GM11168 (cell line): ENCODE data around the gene DACH1.

ENCODE experiments used
- in situ Hi-C: fragments of 300-500 bp; cut with MboI; formaldehyde crosslinking; loops from one replicate; pipeline ENCODE4 v1.12.0; 2022; ENCODE audit warnings: low sequenced_read_pairs; ENCODE audit not compliant: unreplicated experiment

The DACH1 gene

GRCh38 chr13:71831716-71832115 is 35.3 kb downstream of the DACH1 start:
- in situ Hi-C loops, result no loop called here

DNA sequence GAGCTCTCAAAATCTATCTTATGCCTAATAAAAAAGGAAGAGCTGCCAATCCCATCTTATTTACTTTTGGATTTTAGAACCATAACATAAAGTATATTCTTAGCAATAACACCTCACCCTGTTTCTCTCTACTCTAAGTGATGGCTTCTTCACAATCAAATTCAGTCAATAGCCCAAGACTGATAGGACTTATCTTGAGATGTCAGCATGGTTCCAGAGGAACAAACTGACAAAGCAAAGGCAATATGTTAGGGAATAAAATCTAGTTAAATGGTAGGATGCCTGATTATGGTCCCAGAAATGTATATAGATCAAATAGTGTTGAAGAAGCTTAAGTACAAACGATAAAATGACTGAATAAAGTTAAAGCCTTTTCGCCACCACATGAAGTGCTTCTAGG is 36.3 kb downstream of the DACH1 start:
- in situ Hi-C loops, result no loop called here

DNA sequence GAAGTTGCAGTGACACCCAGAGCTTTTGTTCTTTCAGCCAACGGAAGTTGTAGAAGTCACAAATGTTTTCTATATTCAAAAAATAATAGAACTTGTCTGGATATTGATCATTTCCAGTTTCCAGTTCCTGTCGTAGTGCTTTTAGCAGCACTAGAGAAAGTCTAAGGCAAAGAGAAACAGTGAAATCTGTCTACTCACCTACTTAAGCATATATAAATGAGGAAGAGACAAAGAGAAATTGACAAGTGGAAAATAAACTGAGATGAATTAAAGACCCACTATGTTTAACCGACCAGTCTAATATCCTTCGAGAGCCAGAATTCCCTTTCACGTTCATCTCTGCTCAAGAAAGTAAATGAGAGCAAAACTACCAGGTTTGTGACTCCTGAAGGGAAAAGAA is 36.7 kb downstream of the DACH1 start:
- in situ Hi-C loops, result no loop called here

DNA sequence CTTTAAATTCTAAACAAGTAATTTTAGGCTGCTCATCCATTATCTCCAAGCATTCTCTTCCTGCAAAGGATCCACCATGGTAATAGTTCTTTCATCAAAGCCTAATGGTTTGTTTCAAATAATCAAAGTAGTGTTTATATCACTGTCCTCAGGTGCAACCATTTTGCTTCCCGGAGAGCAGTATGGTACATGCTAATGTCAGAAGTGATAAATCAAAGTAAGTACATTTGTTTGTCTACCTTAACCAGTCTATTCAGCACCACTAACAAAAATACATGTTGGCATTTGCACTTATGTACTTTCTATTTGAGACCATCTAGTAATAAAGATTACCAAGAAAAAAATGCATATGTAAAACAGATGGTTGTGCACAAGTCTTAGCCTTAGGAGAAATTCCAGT is 37.5 kb downstream of the DACH1 start:
- in situ Hi-C loops, result no loop called here

DNA sequence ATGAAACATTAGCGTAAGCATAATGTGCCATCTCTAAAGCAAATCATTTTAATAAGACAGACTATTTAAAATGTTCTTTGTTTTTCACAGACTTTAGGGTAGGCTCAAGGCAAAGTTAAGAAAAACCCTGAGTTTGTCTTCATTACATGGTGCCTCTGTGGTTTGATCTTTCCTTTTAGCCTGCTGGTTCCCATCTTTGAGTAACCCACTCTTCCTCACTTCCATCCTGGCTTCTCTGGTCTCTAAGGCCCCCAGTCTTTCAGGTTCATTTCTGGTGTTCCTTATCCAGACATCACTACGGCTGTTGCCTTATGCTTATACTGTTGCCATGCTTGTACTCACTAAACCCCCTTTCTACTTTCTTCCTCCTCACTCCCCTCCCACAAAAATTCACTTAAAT is 38.4 kb downstream of the DACH1 start:
- in situ Hi-C loops, result no loop called here

DNA sequence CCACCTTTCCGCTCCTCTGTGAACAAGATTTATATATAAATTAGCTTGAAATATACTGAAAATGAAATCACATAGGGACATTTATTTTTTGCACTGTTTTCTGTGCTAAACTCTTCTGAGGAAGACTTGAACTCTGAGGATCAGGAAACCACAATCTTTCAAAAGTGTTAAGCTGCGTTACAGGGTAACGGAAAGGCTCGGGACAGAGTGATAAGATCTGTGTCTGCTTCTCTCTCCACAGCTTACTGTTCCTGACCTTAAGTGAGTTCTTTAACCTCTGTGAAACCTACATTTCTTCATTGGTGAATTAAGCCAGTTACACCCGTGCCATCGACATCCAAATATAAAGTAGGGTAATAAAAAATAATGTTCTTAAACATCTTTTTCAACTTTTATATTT is 38.9 kb downstream of the DACH1 start:
- in situ Hi-C loops, result no loop called here

DNA sequence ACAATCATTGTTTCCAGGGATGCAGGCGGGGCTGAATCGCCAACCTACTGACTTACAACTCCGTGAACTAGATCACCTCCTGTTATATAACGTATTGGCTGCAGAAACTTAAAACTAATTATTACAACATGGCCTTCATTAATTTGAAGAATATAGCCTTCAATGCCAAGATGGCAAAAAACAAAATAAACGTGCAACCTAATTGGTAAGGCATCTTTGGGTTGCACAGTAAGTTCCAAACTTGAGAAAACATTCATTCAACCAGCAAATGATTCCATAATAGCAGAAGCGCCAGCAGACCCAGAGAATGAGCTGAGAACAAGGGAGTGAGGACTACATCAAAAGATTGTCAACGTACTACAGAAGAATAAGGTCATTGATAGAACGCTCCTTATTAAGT is 39.8 kb downstream of the DACH1 start:
- in situ Hi-C loops, result no loop called here

DNA sequence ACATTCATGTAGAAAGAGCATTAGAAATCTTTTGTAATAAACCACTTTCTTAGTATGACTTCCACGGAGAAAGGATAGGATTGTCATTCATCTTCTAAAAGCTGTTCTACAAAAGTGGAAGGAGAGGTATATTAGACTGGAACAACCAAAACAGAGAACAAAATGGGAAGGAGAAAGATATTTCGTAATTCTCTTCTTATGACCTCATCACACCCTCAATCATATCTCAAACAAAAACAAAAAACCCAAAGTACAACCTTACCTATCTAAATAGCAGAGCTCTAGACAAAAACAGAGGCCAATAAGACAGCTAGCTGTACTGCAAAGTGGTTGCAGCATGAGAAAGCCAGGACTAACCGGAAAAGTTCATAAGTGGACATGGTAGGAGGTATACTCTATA is 46.3 kb downstream of the DACH1 start:
- in situ Hi-C loops, result no loop called here

DNA sequence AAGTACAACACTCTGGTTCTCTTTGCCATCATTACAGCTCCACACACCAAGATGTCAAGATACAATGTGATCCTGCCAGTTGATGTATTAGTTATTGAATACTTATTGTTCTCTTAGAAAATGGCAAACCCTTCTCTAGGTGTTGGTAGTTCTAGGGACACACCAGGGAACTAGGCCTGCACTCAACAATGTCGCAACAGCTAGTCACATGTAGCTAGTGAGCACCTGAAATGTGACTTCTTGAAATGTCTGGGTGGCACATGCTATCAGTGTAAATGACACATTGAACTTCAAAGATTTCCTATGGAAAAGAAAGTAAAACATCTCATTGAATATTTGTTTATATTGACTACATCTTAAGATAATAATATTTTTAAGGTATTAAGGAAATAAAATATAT is 49.7 kb downstream of the DACH1 start:
- in situ Hi-C loops, result no loop called here

DNA sequence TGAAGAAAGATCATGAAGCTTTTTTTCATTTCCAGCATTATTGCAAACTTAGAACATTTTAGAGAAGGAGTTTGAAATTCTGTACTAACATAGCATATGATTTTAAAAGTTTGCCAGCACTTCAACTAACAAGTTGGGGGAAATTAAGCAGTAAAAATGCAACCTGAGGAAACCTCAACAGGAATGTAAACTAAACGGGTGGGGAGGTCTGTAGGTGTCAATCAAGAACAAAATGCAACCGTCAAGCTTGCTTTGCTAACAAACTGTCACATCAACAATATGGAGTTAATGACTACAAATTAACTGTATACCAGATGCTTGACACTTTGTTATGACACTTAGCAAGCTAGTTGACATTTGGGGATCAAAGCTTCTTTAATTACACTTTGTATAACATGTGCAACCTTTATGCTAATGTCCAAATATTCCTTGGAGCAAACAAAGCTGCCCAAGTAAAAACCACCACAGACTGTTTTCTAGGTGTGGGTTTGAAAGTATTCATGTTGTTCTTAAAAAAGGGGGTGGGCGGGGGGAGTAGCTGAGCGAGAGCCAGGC is 52.1 kb downstream of the DACH1 start:
- in situ Hi-C loops, result no loop called here

GRCh38 chr13:71813187-71813586 is 53.8 kb downstream of the DACH1 start:
- in situ Hi-C loops, result no loop called here

DNA sequence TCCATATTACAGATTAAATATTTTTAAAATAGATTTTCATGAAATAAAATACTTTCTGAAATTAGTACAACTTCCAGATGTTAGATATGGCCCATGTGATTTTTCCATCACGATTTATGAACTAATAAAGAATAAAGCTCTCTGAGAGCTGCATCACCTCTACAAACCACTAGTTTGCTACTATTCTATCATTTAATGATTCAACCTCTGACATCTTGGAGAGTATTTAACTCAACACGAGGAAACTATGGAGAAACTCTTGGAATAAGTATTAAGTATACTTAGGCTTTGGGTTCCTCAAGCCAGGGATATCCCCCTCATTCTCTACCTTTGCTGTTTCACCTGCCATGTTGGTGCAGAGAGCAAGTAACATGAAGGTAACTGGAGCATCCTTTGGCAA is 55.7 kb downstream of the DACH1 start:
- in situ Hi-C loops, result no loop called here

GRCh38 chr13:71808708-71809107 is 58.3 kb downstream of the DACH1 start:
- in situ Hi-C loops, result no loop called here

GRCh38 chr13:71806886-71807285 is 60.1 kb downstream of the DACH1 start:
- in situ Hi-C loops, result no loop called here

GRCh38 chr13:71803066-71803465 is 63.9 kb downstream of the DACH1 start:
- in situ Hi-C loops, result no loop called here

DNA sequence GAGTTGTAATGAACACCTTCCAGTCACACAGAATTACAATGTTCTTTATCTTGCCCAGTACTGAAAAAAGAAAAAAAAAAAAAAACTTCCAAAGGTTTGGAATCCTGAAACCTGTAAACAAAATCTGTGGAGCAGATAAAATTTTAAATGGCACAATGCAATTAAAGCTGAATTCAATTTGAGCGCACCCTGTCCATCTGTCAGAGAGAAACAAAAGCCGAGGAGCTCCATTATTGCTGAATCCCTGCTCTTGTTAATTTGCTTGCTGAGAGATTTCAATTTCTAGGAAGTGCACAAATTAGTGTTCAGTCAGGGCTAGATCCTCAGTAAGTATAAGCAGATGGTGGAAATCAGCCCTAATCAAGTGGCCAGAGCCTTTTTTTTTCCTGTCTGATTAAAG is 65.2 kb downstream of the DACH1 start:
- in situ Hi-C loops, result no loop called here

GRCh38 chr13:71801165-71801760 is 65.7 kb downstream of the DACH1 start:
- in situ Hi-C loops, result no loop called here

DNA sequence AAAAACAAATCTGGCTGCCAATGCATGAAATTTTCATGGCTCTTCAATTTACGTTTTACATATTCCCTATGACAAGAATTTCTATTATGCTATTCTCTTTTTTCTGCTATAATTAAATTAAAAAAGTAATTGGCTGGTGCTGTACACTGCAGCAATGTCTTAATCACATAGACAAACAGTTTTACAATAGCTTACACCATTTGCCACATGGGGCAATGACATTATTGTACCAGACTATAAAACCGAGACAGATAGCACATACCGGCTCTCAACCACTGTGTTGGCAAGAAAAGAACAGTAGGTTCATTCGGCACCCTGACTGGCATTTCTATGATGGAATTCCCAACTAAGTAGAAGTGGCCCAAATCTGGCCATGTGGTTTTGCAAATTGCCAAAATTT is 67.7 kb downstream of the DACH1 start:
- in situ Hi-C loops, result no loop called here

- in situ Hi-C loops, result no loop called here
Observed at GRCh38 chr13:71798707-71799106, 68.3 kb downstream of the DACH1 start.

GRCh38 chr13:71797517-71797916 is 69.5 kb downstream of the DACH1 start:
- in situ Hi-C loops, result no loop called here

GRCh38 chr13:71789693-71790329 is 77.2 kb downstream of the DACH1 start:
- in situ Hi-C loops, result no loop called here

GRCh38 chr13:71789037-71789436 is 78.0 kb downstream of the DACH1 start:
- in situ Hi-C loops, result no loop called here
